Measurements from ENCODE around the gene SMARCAL1. TPM values are rescaled to one million over a fixed set of nuclear protein-coding genes. Genes with fewer than 3 reads are reported as not detected.

The SMARCAL1 gene
- total RNA-seq, 4 donors from 2014 or later, result 6.3 to 15.8 (median 11.6) TPM

- Histone ChIP-seq H3K27ac (replicated peaks in 1 of 4) (no peak overlapping the region), H3K36me3 (peaks cover 73 to 100% (median 86%) of the 10 kb centered on the region in 4 donors), H3K4me3 (no peak overlapping the region), H3K4me1 (no peaks in the 10 kb centered on the region), H3K9me3 (no peaks in the 10 kb centered on the region), H3K27me3 (no peaks in the 10 kb centered on the region)
- no peak for DNase-seq (ENCODE audit: extremely low spot score)
- intact Hi-C loops (cut with DNase I), result no loop called here
- no peak for TF ChIP-seq EP300 (IDR thresholded peaks at IDR 0.05)
- TF ChIP-seq POLR2AphosphoS5 (IDR thresholded peaks at IDR 0.05), result no peak
- no peak for TF ChIP-seq POLR2A (IDR thresholded peaks at IDR 0.05; ENCODE audit: low read depth)
- no peak for TF ChIP-seq CTCF (IDR thresholded peaks at IDR 0.05)
- 84% methylated on average over 6 of the region's 6 CpGs for WGBS
Measured at GRCh38 chr2:216428618-216429350, 16.5 kb downstream of the SMARCAL1 start.

GRCh38 chr2:216429428-216429827 is 17.1 kb downstream of the SMARCAL1 start:
- no peaks in the 10 kb centered on the region for H3K4me1 ChIP-seq
- H3K27ac ChIP-seq (replicated peaks in 1 of 4), result no peak overlapping the region
- intact Hi-C loops (cut with DNase I), result no loop called here
- no peaks in the 10 kb centered on the region for H3K27me3 ChIP-seq
- H3K4me3 ChIP-seq, result no peak overlapping the region
- 83% methylated on average over 5 of the region's 5 CpGs for WGBS
- H3K36me3 ChIP-seq, result peaks cover 73 to 100% (median 86%) of the 10 kb centered on the region in 4 donors
- DNase-seq (ENCODE audit: extremely low spot score), result no peak
- H3K9me3 ChIP-seq, result no peaks in the 10 kb centered on the region
- TF ChIP-seq CTCF (IDR thresholded peaks at IDR 0.05) (no peak), POLR2AphosphoS5 (IDR thresholded peaks at IDR 0.05) (no peak), POLR2A (IDR thresholded peaks at IDR 0.05; ENCODE audit: low read depth) (no peak), EP300 (IDR thresholded peaks at IDR 0.05) (no peak)

- intact Hi-C loops (cut with DNase I), result no loop called here
- no peaks in the 10 kb centered on the region for H3K4me1 ChIP-seq
- H3K27ac ChIP-seq (replicated peaks in 1 of 4), result no peak overlapping the region
- H3K4me3 ChIP-seq, result no peak overlapping the region
- whole genome bisulfite sequencing, result 80% methylated on average over 10 of the region's 13 CpGs
- no peak for DNase-seq (ENCODE audit: extremely low spot score)
- H3K27me3 ChIP-seq, result no peaks in the 10 kb centered on the region
- H3K9me3 ChIP-seq, result no peaks in the 10 kb centered on the region
- TF ChIP-seq CTCF (IDR thresholded peaks at IDR 0.05) (no peak), POLR2AphosphoS5 (IDR thresholded peaks at IDR 0.05) (no peak), POLR2A (IDR thresholded peaks at IDR 0.05; ENCODE audit: low read depth) (no peak), EP300 (IDR thresholded peaks at IDR 0.05) (no peak)
- H3K36me3 ChIP-seq, result peaks cover 76 to 100% (median 88%) of the 10 kb centered on the region in 4 donors
Measured at GRCh38 chr2:216430811-216431530, 18.7 kb downstream of the SMARCAL1 start.

- H3K4me1 ChIP-seq, result no peaks in the 10 kb centered on the region
- TF ChIP-seq POLR2AphosphoS5 (IDR thresholded peaks at IDR 0.05) (no peak), POLR2A (IDR thresholded peaks at IDR 0.05; ENCODE audit: low read depth) (no peak), EP300 (IDR thresholded peaks at IDR 0.05) (no peak), CTCF (IDR thresholded peaks at IDR 0.05) (no peak)
- no peak for DNase-seq (ENCODE audit: extremely low spot score)
- intact Hi-C loops (cut with DNase I), result no loop called here
- H3K27me3 ChIP-seq, result no peaks in the 10 kb centered on the region
- H3K27ac ChIP-seq (replicated peaks in 1 of 4), result no peak overlapping the region
- peaks cover 81 to 100% (median 91%) of the 10 kb centered on the region in 4 donors for H3K36me3 ChIP-seq
- H3K9me3 ChIP-seq, result no peaks in the 10 kb centered on the region
- H3K4me3 ChIP-seq, result no peak overlapping the region
Measured at GRCh38 chr2:216431531-216431856, 19.2 kb downstream of the SMARCAL1 start.

All from esophagus muscularis mucosa (tissue), 4 donors.